IPS DF 6.9 (cell line): Measurements from ENCODE around the gene CACNA2D3.

Experiments
- DNase-seq: peaks from one replicate; pipeline ENCODE4 v3.0.0-alpha.2; 2013; ENCODE audit warnings: low read depth, low spot score
- H3K27ac ChIP-seq: one replicate; pipeline ENCODE4 v1.5.1; 2013; ENCODE audit warnings: low read length, control low read depth
- H3K27me3 ChIP-seq: 2 replicates; pipeline ENCODE4 v1.6.1; 2013; ENCODE audit warnings: mild to moderate bottlenecking, low read length; ENCODE audit not compliant: control insufficient read depth, insufficient read depth
- H3K36me3 ChIP-seq: 2 replicates; pipeline ENCODE4 v1.6.1; 2013; ENCODE audit warnings: low read length; ENCODE audit not compliant: control insufficient read depth, insufficient read depth
- H3K4me1 ChIP-seq: 2 replicates; pipeline ENCODE4 v1.6.1; 2013; ENCODE audit warnings: low read length; ENCODE audit not compliant: control insufficient read depth, insufficient read depth
- H3K4me3 ChIP-seq: 2 replicates; pipeline ENCODE4 v1.5.1; 2013; ENCODE audit warnings: mild to moderate bottlenecking, low read length
- H3K9me3 ChIP-seq: 2 replicates; pipeline ENCODE4 v1.6.1; 2013; ENCODE audit warnings: low read length, inconsistent platforms; ENCODE audit not compliant: control insufficient read depth, insufficient read depth
- WGBS: extraction: QIAGEN DNeasy Blood & Tissue Kit; methylation state at CpG from one replicate; pipeline ENCODE4 v1.1.7; 2013; ENCODE audit warnings: mixed read lengths, missing lambda C conversion rate; ENCODE audit not compliant: insufficient read length, insufficient coverage; 5-methylcytosine and 5-hydroxymethylcytosine counted together

The CACNA2D3 gene

DNA sequence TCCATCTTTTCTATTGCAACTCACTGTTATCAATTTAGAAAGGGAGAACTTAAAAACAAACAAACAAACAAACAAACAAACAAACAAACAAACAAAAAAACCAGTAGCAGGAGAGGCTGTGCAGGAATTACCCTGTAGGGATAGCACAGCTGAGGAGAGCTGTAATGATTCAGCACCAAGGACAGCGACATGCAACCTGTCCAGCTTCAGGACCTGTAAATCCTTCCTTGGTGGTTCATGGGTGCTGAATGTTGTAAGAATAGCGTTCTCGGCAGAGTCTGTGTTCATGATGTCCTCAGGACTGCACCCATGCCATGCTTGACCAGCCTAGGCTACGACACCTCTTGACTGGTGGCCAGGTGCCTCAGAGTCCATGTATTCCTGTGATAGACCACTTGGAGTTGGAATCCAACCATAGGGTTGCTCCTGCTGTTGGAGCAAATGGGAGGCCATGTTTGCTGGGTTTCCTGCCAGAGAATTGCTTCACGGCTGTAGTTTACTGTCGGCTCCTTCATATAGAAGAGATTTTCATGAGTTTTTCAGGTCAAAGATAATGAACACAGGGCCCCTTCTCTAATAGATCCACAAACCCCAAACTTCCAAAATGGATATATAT lies 65.9 kb downstream of the CACNA2D3 start:
- no peak overlapping the region for H3K4me3 ChIP-seq
- H3K36me3 ChIP-seq = no peaks in the 10 kb centered on the region
- no peaks in the 10 kb centered on the region; the same call in 1 of the 2 replicates for H3K4me1 ChIP-seq
- peak; percentile 57 for DNase-seq
- no CpG with 5 or more reads among the region's 6 CpGs for WGBS
- no peak overlapping the region for H3K27ac ChIP-seq
- H3K9me3 ChIP-seq = no peaks in the 10 kb centered on the region
- no peaks in the 10 kb centered on the region for H3K27me3 ChIP-seq

GRCh38 chr3:54191220-54191619 lies 68.9 kb downstream of the CACNA2D3 start:
- Histone ChIP-seq H3K27me3 (no peaks in the 10 kb centered on the region), H3K4me1 (peaks cover 1% of the 10 kb centered on the region; the same call in 1 of the 2 replicates), H3K9me3 (no peaks in the 10 kb centered on the region), H3K36me3 (no peaks in the 10 kb centered on the region), H3K4me3 (no peak overlapping the region), H3K27ac (no peak overlapping the region)
- no CpG with 5 or more reads among the region's 4 CpGs for WGBS
- no peak for DNase-seq

- Histone ChIP-seq H3K36me3 (no peaks in the 10 kb centered on the region), H3K4me1 (peaks cover 1% of the 10 kb centered on the region; the same call in 1 of the 2 replicates), H3K27ac (no peak overlapping the region), H3K27me3 (no peaks in the 10 kb centered on the region), H3K4me3 (no peak overlapping the region), H3K9me3 (no peaks in the 10 kb centered on the region)
- WGBS = no CpG with 5 or more reads among the region's 1 CpG
- no peak for DNase-seq
These were observed 69.7 kb downstream of the CACNA2D3 start for GRCh38 chr3:54192026-54192425.

GRCh38 chr3:54193093-54193492 lies 70.7 kb downstream of the CACNA2D3 start:
- no peaks in the 10 kb centered on the region for H3K27me3 ChIP-seq

GRCh38 chr3:54196360-54196991 lies 74.1 kb downstream of the CACNA2D3 start:
- peaks cover 1% of the 10 kb centered on the region; the same call in 1 of the 2 replicates for H3K4me1 ChIP-seq
- DNase-seq = no peak
- no CpG with 5 or more reads among the region's 9 CpGs for WGBS
- no peak overlapping the region for H3K27ac ChIP-seq
- no peaks in the 10 kb centered on the region for H3K36me3 ChIP-seq
- H3K9me3 ChIP-seq = no peaks in the 10 kb centered on the region
- no peaks in the 10 kb centered on the region for H3K27me3 ChIP-seq
- no peak overlapping the region for H3K4me3 ChIP-seq

More at GRCh38 chr3:54193093-54193492, 70.7 kb downstream of the CACNA2D3 start:
- no peak for DNase-seq
- Histone ChIP-seq H3K27ac (no peak overlapping the region), H3K36me3 (no peaks in the 10 kb centered on the region), H3K4me3 (no peak overlapping the region), H3K4me1 (peaks cover 1% of the 10 kb centered on the region; the same call in 1 of the 2 replicates), H3K9me3 (no peaks in the 10 kb centered on the region)
- no CpG with 5 or more reads among the region's 1 CpG for WGBS

GRCh38 chr3:54197509-54197908 lies 75.2 kb downstream of the CACNA2D3 start:
- no peak overlapping the region for H3K27ac ChIP-seq
- no peak overlapping the region for H3K4me3 ChIP-seq
- no peaks in the 10 kb centered on the region for H3K36me3 ChIP-seq
- WGBS = no CpG with 5 or more reads among the region's 6 CpGs
- no peaks in the 10 kb centered on the region for H3K27me3 ChIP-seq
- no peak for DNase-seq
- H3K9me3 ChIP-seq = no peaks in the 10 kb centered on the region
- peaks cover 1% of the 10 kb centered on the region; the same call in 1 of the 2 replicates for H3K4me1 ChIP-seq

- DNase-seq = no peak
- no peaks in the 10 kb centered on the region; the same call in 1 of the 2 replicates for H3K4me1 ChIP-seq
- no peaks in the 10 kb centered on the region for H3K36me3 ChIP-seq
- no CpG with 5 or more reads among the region's 9 CpGs for WGBS
- H3K9me3 ChIP-seq = no peaks in the 10 kb centered on the region
- H3K27me3 ChIP-seq = no peaks in the 10 kb centered on the region
- H3K4me3 ChIP-seq = no peak overlapping the region
- no peak overlapping the region for H3K27ac ChIP-seq
These were observed 76.2 kb downstream of the CACNA2D3 start for GRCh38 chr3:54198556-54198955.

- H3K4me3 ChIP-seq = no peak overlapping the region
- WGBS = no CpG with 5 or more reads among the region's 5 CpGs
- no peak for DNase-seq
- H3K27me3 ChIP-seq = no peaks in the 10 kb centered on the region
- no peaks in the 10 kb centered on the region for H3K4me1 ChIP-seq
- no peak overlapping the region for H3K27ac ChIP-seq
- no peaks in the 10 kb centered on the region for H3K9me3 ChIP-seq
- H3K36me3 ChIP-seq = no peaks in the 10 kb centered on the region
These were observed 79.7 kb downstream of the CACNA2D3 start for GRCh38 chr3:54202054-54202453.

GRCh38 chr3:54202651-54203248 lies 80.4 kb downstream of the CACNA2D3 start:
- no peak for DNase-seq
- no peaks in the 10 kb centered on the region for H3K27me3 ChIP-seq
- no peaks in the 10 kb centered on the region for H3K36me3 ChIP-seq
- H3K9me3 ChIP-seq = no peaks in the 10 kb centered on the region
- H3K4me1 ChIP-seq = no peaks in the 10 kb centered on the region
- H3K27ac ChIP-seq = no peak overlapping the region
- no peak overlapping the region for H3K4me3 ChIP-seq
- no CpG with 5 or more reads among the region's 5 CpGs for WGBS

- H3K27me3 ChIP-seq = no peaks in the 10 kb centered on the region
- no peak for DNase-seq
- no peaks in the 10 kb centered on the region for H3K9me3 ChIP-seq
- no CpG with 5 or more reads among the region's 1 CpG for WGBS
- no peak overlapping the region for H3K4me3 ChIP-seq
- no peaks in the 10 kb centered on the region for H3K4me1 ChIP-seq
- no peaks in the 10 kb centered on the region for H3K36me3 ChIP-seq
- H3K27ac ChIP-seq = no peak overlapping the region
These were observed 84.5 kb downstream of the CACNA2D3 start for GRCh38 chr3:54206874-54207273.
